ENCODE data around the gene ERBB4.

DNA sequence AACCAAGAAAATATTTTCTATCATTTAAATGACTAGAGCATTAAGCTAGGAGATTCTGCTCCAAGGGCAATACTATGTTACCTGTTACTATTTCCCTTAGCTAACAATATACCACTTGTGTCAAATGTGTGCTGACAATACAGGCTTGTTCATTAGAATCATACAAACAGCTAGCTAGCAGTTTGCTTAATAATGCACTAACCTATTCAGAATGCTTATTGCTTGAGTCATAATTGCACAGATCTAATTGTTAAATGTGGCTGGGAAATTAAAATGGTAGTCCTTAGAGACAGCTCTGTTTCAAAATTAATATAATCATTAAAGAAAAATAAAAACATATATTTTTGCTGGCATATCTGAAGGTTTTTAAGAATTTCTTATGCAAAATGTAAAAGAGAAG, 344.2 kb downstream of the ERBB4 start:
- TF ChIP-seq POLR2A (IDR thresholded peaks at IDR 0.05), result no peak
- TF ChIP-seq, protein P1, sequence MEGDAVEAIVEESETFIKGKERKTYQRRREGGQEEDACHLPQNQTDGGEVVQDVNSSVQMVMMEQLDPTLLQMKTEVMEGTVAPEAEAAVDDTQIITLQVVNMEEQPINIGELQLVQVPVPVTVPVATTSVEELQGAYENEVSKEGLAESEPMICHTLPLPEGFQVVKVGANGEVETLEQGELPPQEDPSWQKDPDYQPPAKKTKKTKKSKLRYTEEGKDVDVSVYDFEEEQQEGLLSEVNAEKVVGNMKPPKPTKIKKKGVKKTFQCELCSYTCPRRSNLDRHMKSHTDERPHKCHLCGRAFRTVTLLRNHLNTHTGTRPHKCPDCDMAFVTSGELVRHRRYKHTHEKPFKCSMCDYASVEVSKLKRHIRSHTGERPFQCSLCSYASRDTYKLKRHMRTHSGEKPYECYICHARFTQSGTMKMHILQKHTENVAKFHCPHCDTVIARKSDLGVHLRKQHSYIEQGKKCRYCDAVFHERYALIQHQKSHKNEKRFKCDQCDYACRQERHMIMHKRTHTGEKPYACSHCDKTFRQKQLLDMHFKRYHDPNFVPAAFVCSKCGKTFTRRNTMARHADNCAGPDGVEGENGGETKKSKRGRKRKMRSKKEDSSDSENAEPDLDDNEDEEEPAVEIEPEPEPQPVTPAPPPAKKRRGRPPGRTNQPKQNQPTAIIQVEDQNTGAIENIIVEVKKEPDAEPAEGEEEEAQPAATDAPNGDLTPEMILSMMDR (IDR thresholded peaks at IDR 0.05 in 4 of 5, conservative IDR thresholded peaks at IDR 0.05 in 1 of 5), result no peak

Measured in gastrocnemius medialis (tissue), 4 donors.